ENCODE data around the gene TCAP.

The TCAP gene

GRCh38 chr17:39664581-39665561 lies at the start of gene TCAP:
TSS of gene TCAP (plus strand) at chr17:39665349. CDS start at chr17:39665360, 11 bp downstream.
- TF ChIP-seq CTCF (IDR thresholded peaks at IDR 0.05; ENCODE audit: low read depth, low read length, missing control alignments) = no peak
- no peak for DNase-seq (ENCODE audit: extremely low read depth, low read depth)
- H3K4me3 ChIP-seq (replicated peaks; ENCODE audit: low read depth, low read length) = no peak within 1 kb of the TSS

DNA sequence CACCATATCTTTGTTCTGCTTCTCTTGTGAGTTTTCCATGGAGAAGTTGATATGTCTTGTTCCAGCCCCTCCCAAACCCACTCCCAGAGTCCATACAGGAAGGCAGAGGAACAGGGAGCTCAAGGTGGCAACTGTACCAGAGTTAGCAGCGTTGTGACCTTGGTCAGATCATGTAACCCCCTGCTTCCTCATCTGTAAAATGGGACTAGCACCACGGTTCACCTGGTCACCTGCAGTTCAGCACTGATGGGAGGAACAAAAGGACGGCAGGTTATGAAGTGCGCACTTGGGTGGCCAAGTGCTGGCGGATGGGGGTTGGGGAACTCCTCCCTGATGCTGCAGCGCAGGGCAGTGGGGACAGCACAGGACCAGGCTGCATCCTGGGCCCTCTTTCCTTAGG lies 49.7 kb upstream of the TCAP start:
- H3K4me3 ChIP-seq (replicated peaks; ENCODE audit: low read depth, low read length) = no peak overlapping the region
- no peak for TF ChIP-seq CTCF (IDR thresholded peaks at IDR 0.05; ENCODE audit: low read depth, low read length, missing control alignments)
- DNase-seq (ENCODE audit: extremely low read depth, low read depth) = no peak

- peak overlapping the region; percentile 42; the same call in 1 of the 2 replicates for H3K4me3 ChIP-seq (replicated peaks; ENCODE audit: low read depth, low read length)
- TF ChIP-seq CTCF (IDR thresholded peaks at IDR 0.05; ENCODE audit: low read depth, low read length, missing control alignments) = no peak
- no peak for DNase-seq (ENCODE audit: extremely low read depth, low read depth)
Observed at GRCh38 chr17:39617100-39617445, 48.1 kb upstream of the TCAP start.

DNA sequence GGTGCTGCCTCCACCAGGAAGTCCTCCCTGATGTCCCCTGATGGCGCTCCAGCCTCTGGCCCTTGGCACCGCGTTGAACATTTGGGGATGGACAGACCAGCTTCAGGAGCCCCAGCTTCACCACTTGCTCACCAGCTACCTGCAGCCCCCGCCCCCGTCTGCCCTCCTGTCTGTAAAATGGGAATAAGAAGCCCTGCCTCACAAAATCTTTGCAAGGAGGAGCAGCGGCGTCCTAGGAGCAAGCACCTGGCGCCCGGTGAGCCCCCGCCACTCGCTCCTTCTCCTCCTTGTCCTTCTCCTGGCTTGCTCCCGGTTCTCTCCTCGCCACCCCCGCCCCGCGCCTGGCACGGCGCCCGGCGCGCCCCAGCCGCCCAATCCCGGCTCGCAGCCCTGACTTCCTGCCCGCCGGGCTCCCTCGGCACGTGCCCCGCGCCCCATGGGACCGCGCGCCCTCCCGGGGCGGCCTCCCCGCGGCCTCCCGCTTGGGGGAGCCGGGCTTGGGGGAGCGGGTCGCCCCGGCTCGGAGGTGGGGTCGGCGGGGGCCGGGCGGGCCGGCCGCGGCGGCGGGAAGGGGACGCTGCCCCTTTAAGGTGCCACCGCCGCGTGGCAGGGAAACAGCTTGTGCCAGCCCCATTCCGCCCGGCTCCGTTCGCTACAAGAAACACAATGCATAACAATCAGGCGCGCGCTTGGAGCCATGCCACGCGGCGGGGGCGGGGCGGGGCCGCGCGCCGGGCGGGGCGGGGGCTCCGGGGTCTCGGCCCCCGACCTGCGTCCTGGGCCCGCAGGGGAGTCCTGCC lies 47.5 kb upstream of the TCAP start:
- TF ChIP-seq CTCF (IDR thresholded peaks at IDR 0.05; ENCODE audit: low read depth, low read length, missing control alignments) = no peak
- no peak for DNase-seq (ENCODE audit: extremely low read depth, low read depth)
- H3K4me3 ChIP-seq (replicated peaks; ENCODE audit: low read depth, low read length) = peak overlapping the region; percentile 42

- DNase-seq (ENCODE audit: extremely low read depth, low read depth) = no peak
- no peak for TF ChIP-seq CTCF (IDR thresholded peaks at IDR 0.05; ENCODE audit: low read depth, low read length, missing control alignments)
- peak overlapping the region; percentile 42 for H3K4me3 ChIP-seq (replicated peaks; ENCODE audit: low read depth, low read length)
Observed at GRCh38 chr17:39618246-39618913, 46.8 kb upstream of the TCAP start.

DNA sequence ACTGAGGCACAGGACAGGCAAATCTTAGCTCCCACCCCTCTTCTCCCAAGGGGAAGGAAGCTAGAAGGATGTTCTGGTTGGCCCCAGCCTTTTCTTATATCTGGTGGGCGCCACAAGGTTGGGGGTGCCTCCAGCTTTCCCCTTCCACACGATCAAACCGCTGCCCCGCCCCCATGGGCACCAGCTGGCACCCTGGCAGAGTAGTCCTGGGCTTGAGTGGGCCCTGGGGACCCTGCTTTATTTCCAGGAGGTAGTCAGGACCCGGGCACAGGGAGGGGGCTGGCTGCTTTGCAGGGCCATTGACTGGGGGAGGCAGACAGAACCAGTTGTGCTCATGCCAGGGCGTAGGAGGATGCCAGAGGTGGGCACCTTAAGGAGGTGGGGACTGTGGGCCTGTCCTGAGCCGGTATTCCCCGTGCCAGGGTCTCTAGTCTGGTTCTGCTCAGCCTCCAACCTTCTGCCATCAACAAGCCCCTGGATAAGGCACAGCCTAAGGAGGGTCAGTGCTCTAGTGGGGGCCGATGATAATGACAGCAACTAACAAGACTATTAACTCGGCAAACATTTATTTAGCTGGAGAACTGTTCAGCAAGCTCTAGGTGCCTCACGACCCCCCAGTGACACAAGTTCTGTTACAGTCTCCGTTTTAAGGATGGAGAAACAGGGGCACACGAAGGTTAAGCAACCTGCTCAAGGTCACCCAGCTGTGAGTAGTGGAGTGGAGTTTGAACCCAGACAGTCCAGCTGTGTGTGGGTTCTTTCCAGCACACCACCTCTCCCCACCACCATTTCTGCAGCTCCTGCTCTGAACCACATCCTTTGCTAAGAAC lies 46.0 kb upstream of the TCAP start:
- no peak for TF ChIP-seq CTCF (IDR thresholded peaks at IDR 0.05; ENCODE audit: low read depth, low read length, missing control alignments)
- no peak overlapping the region; the same call in 1 of the 2 replicates for H3K4me3 ChIP-seq (replicated peaks; ENCODE audit: low read depth, low read length)
- no peak for DNase-seq (ENCODE audit: extremely low read depth, low read depth)
